T-helper 2 cell treated with Interferon-gamma antibody and Interleukin-4, amounts not matched to agents 100 ng/mL and 5 ng/mL, for 36 hours (primary cell): Measurements from ENCODE around the gene PA2G4. TPM values are rescaled to one million over a fixed set of nuclear protein-coding genes. Genes with fewer than 3 reads are reported as not detected.

Experiments used
- intact Hi-C: fragments of 100-400 bp; cut with micrococcal nuclease; formaldehyde crosslinking; loops from one replicate; pipeline ENCODE4 v1.15.1; 2023
- total RNA-seq: library from RNA; stranded (reverse); gene quantifications from 2 replicates; pipeline ENCODE4 v1.2.3, GENCODE V29; 2022

PA2G4 gene
- total RNA-seq, 1 donor from 2014 or later, result 291 TPM

GRCh38 chr12:56099787-56100186, 4.6 kb upstream of the PA2G4 start:
- intact Hi-C loops, result no loop called here

GRCh38 chr12:56101045-56101444, 3.3 kb upstream of the PA2G4 start:
- intact Hi-C loops, result no loop called here

GRCh38 chr12:56102683-56103065, 1.7 kb upstream of the PA2G4 start:
- intact Hi-C loops, result no loop called here

GRCh38 chr12:56103066-56103711, 1.2 kb upstream of the PA2G4 start:
- intact Hi-C loops, result no loop called here

- intact Hi-C loops, result loop anchor here (1.0 to 2.0 kb wide), 10 partner anchors 15 to 286 kb away; partner anchors contain the start of genes DNAJC14, MYL6, RPS26 and SARNP
Observed at GRCh38 chr12:56103823-56104108, 593 bp upstream of the PA2G4 start.

- intact Hi-C loops, result loop anchor here (1.0 to 2.0 kb wide), 10 partner anchors 13 to 288 kb away; partner anchors contain the start of genes DNAJC14, MYL6, RPS26 and SARNP
Observed at GRCh38 chr12:56104815-56105608, 653 bp downstream of the PA2G4 start.

GRCh38 chr12:56105609-56105902, 1.2 kb downstream of the PA2G4 start:
- intact Hi-C loops, result loop anchor here (2.0 kb wide), 1 partner anchor 53 kb away; the partner anchor contains the start of gene MYL6

- intact Hi-C loops, result no loop called here
Observed at GRCh38 chr12:56107242-56107641, 2.9 kb downstream of the PA2G4 start.

- intact Hi-C loops, result no loop called here
Observed at GRCh38 chr12:56110571-56110970, 6.2 kb downstream of the PA2G4 start.

- intact Hi-C loops, result no loop called here
Observed at GRCh38 chr12:56114084-56114483, 9.7 kb downstream of the PA2G4 start.

- intact Hi-C loops, result loop anchor here (5.0 kb wide), 3 partner anchors 298 to 572 kb away; partner anchors contain the start of genes ORMDL2, PTGES3 and SARNP
Observed at GRCh38 chr12:56115329-56115728, 11.0 kb downstream of the PA2G4 start.

- intact Hi-C loops, result loop anchor here (1.0 to 5.0 kb wide), 7 partner anchors 69 to 571 kb away; partner anchors contain the start of genes ORMDL2, PTGES3, RPS26 and SARNP
Observed at GRCh38 chr12:56116267-56117081, 12.1 kb downstream of the PA2G4 start, which contains the start of gene RPL41. RPL41 (plus strand) TSS chr12:56116633.

GRCh38 chr12:56117082-56117706, 12.8 kb downstream of the PA2G4 start:
- intact Hi-C loops, result loop anchor here (2.0 to 5.0 kb wide), 4 partner anchors 144 to 570 kb away; partner anchors contain the start of genes ORMDL2, PTGES3 and SARNP

- intact Hi-C loops, result loop anchor here (1.0 to 5.0 kb wide), 14 partner anchors 8 to 569 kb away; partner anchors contain the start of genes ANKRD52, COQ10A, CS and MYL6B
Observed at GRCh38 chr12:56117778-56118687, 13.7 kb downstream of the PA2G4 start, which contains the start of gene ZC3H10. ZC3H10 (plus strand) TSS chr12:56118266; CDS start chr12:56120563, 2,297 bp downstream.

GRCh38 chr12:56118688-56119357, 14.5 kb downstream of the PA2G4 start:
- intact Hi-C loops, result loop anchor here (1.0 to 5.0 kb wide), 14 partner anchors 7 to 568 kb away; partner anchors contain the start of genes ANKRD52, COQ10A, CS and MYL6B

GRCh38 chr12:56119361-56119796, 15.0 kb downstream of the PA2G4 start:
- intact Hi-C loops, result loop anchor here (1.0 to 5.0 kb wide), 7 partner anchors 105 to 568 kb away; partner anchors contain the start of genes ANKRD52, COQ10A, NABP2 and ORMDL2

- intact Hi-C loops, result no loop called here
Observed at GRCh38 chr12:56120158-56120846, 15.9 kb downstream of the PA2G4 start.

GRCh38 chr12:56121204-56121870, 17.0 kb downstream of the PA2G4 start:
- intact Hi-C loops, result no loop called here
